Measurements from ENCODE around the gene WWTR1.
A peak's percentile ranks its signal among the peaks of the same experiment; 100 is the strongest.

WWTR1 gene

GRCh38 chr3:149604125-149604875 is 53.5 kb downstream of the WWTR1 start:
- Histone ChIP-seq H3K27ac (peak overlapping the region in 4 of 21 experiments; percentile 20 to 66 (median 40)), H3K4me3 (no peak overlapping the region)

- no peak overlapping the region for H3K4me3 ChIP-seq
- H3K27ac ChIP-seq, result peak overlapping the region in 1 of 21 experiments; percentile 66
Observed at GRCh38 chr3:149603126-149604074, 54.4 kb downstream of the WWTR1 start.

GRCh38 chr3:149600634-149601033 is 57.2 kb downstream of the WWTR1 start:
- peak overlapping the region in 1 of 21 experiments; percentile 28 for H3K27ac ChIP-seq

GRCh38 chr3:149599236-149599635 is 58.6 kb downstream of the WWTR1 start:
- Histone ChIP-seq H3K27ac (no peak overlapping the region), H3K4me3 (no peak overlapping the region)

More at GRCh38 chr3:149600634-149601033, 57.2 kb downstream of the WWTR1 start:
- no peak overlapping the region for H3K4me3 ChIP-seq

- peak overlapping the region in 3 of 21 experiments; percentile 3 to 45 (median 16) for H3K27ac ChIP-seq
Observed at GRCh38 chr3:149596134-149596770, 61.6 kb downstream of the WWTR1 start.

GRCh38 chr3:149593418-149594160 is 64.2 kb downstream of the WWTR1 start:
- no peak overlapping the region for H3K4me3 ChIP-seq
- no peak overlapping the region for H3K27ac ChIP-seq

More at GRCh38 chr3:149596134-149596770, 61.6 kb downstream of the WWTR1 start:
- no peak overlapping the region for H3K4me3 ChIP-seq

- H3K4me3 ChIP-seq, result no peak overlapping the region
- no peak overlapping the region for H3K27ac ChIP-seq
Observed at GRCh38 chr3:149592758-149593240, 65.0 kb downstream of the WWTR1 start.

GRCh38 chr3:149590691-149591441 is 67.0 kb downstream of the WWTR1 start:
- Histone ChIP-seq H3K27ac (peak overlapping the region in 7 of 21 experiments; percentile 1 to 56 (median 33)), H3K4me3 (no peak overlapping the region)

GRCh38 chr3:149589332-149589731 is 68.5 kb downstream of the WWTR1 start:
- Histone ChIP-seq H3K4me3 (no peak overlapping the region), H3K27ac (peak overlapping the region in 4 of 21 experiments; percentile 12 to 70 (median 26))

- Histone ChIP-seq H3K27ac (peak overlapping the region in 11 of 21 experiments; percentile 12 to 70 (median 35)), H3K4me3 (no peak overlapping the region)
Observed at GRCh38 chr3:149588909-149589308, 68.9 kb downstream of the WWTR1 start.

GRCh38 chr3:149587383-149587782 is 70.4 kb downstream of the WWTR1 start:
- Histone ChIP-seq H3K27ac (peak overlapping the region in 2 of 21 experiments; percentile 30 to 33), H3K4me3 (no peak overlapping the region)

GRCh38 chr3:149586871-149587270 is 71.0 kb downstream of the WWTR1 start:
- peak overlapping the region in 7 of 21 experiments; percentile 7 to 67 (median 33) for H3K27ac ChIP-seq
- no peak overlapping the region for H3K4me3 ChIP-seq

GRCh38 chr3:149585401-149585726 is 72.5 kb downstream of the WWTR1 start:
- no peak overlapping the region for H3K27ac ChIP-seq
- H3K4me3 ChIP-seq, result no peak overlapping the region

GRCh38 chr3:149583921-149584635 is 73.7 kb downstream of the WWTR1 start:
- Histone ChIP-seq H3K4me3 (no peak overlapping the region), H3K27ac (peak overlapping the region in 13 of 21 experiments; percentile 3 to 80 (median 58))

GRCh38 chr3:149582395-149582794 is 75.4 kb downstream of the WWTR1 start:
- H3K27ac ChIP-seq, result peak overlapping the region in 12 of 21 experiments; percentile 9 to 87 (median 46)
- H3K4me3 ChIP-seq, result no peak overlapping the region

GRCh38 chr3:149581681-149582370 is 76.0 kb downstream of the WWTR1 start:
- H3K27ac ChIP-seq, result peak overlapping the region in 17 of 21 experiments; percentile 4 to 87 (median 43)

GRCh38 chr3:149581248-149581647 is 76.6 kb downstream of the WWTR1 start:
- H3K4me3 ChIP-seq, result no peak overlapping the region
- H3K27ac ChIP-seq, result peak overlapping the region in 11 of 21 experiments; percentile 6 to 87 (median 48)

More at GRCh38 chr3:149581681-149582370, 76.0 kb downstream of the WWTR1 start:
- no peak overlapping the region for H3K4me3 ChIP-seq

Measured in skin epidermis (tissue), 12 donors.